Endothelial cell (in vitro differentiated cells): Measurements from ENCODE around the gene ARID3A. TPM values are rescaled to one million over a fixed set of nuclear protein-coding genes. Genes with fewer than 3 reads are reported as not detected.

Experiments used
- DNase-seq: peaks from one replicate; pipeline ENCODE4 v3.0.0; 2021; ENCODE audit warnings: low spot score
- H3K27ac Mint-ChIP-seq: one replicate; pipeline ENCODE4 v1.8.0; 2021; ENCODE audit warnings: mixed read lengths, inconsistent platforms; ENCODE audit not compliant: unreplicated experiment
- H3K27me3 Mint-ChIP-seq: one replicate; pipeline ENCODE4 v1.8.0; 2021; ENCODE audit warnings: mild to moderate bottlenecking, moderate library complexity, mixed read lengths, inconsistent platforms; ENCODE audit not compliant: unreplicated experiment
- H3K36me3 Mint-ChIP-seq: one replicate; pipeline ENCODE4 v1.8.0; 2021; ENCODE audit warnings: mild to moderate bottlenecking, low read depth, mixed read lengths, inconsistent platforms; ENCODE audit not compliant: unreplicated experiment
- H3K4me1 Mint-ChIP-seq: one replicate; pipeline ENCODE4 v1.8.0; 2021; ENCODE audit warnings: mild to moderate bottlenecking, mixed read lengths, inconsistent platforms; ENCODE audit not compliant: unreplicated experiment
- H3K4me3 Mint-ChIP-seq: one replicate; pipeline ENCODE4 v1.8.0; 2021; ENCODE audit warnings: mild to moderate bottlenecking, mixed read lengths, inconsistent platforms; ENCODE audit not compliant: unreplicated experiment
- H3K9me3 Mint-ChIP-seq: one replicate; pipeline ENCODE4 v1.8.0; 2021; ENCODE audit warnings: mixed read lengths, inconsistent platforms; ENCODE audit not compliant: unreplicated experiment
- total RNA-seq: library from RNA; stranded (reverse); fragmentation: NEBNext Ultra II Directional; extraction: Animal tissue kit (Norgen Biotek cat#: 25700); gene quantifications from one replicate; pipeline ENCODE4 v1.2.1, GENCODE V29; 2021; ENCODE audit not compliant: unreplicated experiment
- TF ChIP-seq, protein P1 (sequence below): fragments of 200-600 bp; sonication (generic); IDR thresholded peaks from one replicate; pipeline ENCODE4 v1.5.0; 2021; ENCODE audit warnings: antibody characterized with exemption; ENCODE audit not compliant: unreplicated experiment

Gene ARID3A
- total RNA-seq, 1 donor from 2014 or later: 108 TPM

DNA sequence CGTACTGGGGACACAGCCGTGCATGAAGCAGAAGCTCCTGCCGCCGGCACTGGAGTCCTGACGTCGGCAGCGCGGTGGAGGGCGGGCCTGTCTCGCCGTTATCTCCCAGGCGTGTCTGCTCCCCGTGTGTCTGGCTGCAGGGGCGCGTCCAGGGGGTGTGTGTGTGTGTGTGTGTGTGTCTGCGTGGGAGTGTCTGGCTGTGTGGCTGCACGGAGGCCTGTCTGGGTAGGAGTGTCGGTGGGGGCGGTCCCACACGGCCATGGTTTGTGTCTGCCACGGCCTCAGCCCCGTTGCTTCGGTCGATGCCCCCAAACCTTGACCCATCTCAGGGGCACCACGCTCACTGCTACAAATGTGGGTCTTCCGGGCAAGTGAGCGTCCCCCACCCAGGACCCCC, 18.3 kb downstream of the ARID3A start:
- DNase-seq: no peak
- H3K4me3 Mint-ChIP-seq: no peak overlapping the region
- no peak overlapping the region for H3K27ac Mint-ChIP-seq
- no peaks in the 10 kb centered on the region for H3K9me3 Mint-ChIP-seq
- H3K27me3 Mint-ChIP-seq: peaks cover 8% of the 10 kb centered on the region
- peaks cover 22% of the 10 kb centered on the region for H3K36me3 Mint-ChIP-seq
- H3K4me1 Mint-ChIP-seq: peaks cover 5% of the 10 kb centered on the region
- TF ChIP-seq, protein P1, sequence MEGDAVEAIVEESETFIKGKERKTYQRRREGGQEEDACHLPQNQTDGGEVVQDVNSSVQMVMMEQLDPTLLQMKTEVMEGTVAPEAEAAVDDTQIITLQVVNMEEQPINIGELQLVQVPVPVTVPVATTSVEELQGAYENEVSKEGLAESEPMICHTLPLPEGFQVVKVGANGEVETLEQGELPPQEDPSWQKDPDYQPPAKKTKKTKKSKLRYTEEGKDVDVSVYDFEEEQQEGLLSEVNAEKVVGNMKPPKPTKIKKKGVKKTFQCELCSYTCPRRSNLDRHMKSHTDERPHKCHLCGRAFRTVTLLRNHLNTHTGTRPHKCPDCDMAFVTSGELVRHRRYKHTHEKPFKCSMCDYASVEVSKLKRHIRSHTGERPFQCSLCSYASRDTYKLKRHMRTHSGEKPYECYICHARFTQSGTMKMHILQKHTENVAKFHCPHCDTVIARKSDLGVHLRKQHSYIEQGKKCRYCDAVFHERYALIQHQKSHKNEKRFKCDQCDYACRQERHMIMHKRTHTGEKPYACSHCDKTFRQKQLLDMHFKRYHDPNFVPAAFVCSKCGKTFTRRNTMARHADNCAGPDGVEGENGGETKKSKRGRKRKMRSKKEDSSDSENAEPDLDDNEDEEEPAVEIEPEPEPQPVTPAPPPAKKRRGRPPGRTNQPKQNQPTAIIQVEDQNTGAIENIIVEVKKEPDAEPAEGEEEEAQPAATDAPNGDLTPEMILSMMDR: no peak

GRCh38 chr19:944663-945241, 18.9 kb downstream of the ARID3A start:
- no peak for DNase-seq
- TF ChIP-seq, protein P1: no peak
- H3K27me3 Mint-ChIP-seq: peaks cover 8% of the 10 kb centered on the region
- no peak overlapping the region for H3K27ac Mint-ChIP-seq
- H3K4me1 Mint-ChIP-seq: peaks cover 5% of the 10 kb centered on the region
- H3K9me3 Mint-ChIP-seq: no peaks in the 10 kb centered on the region
- no peak overlapping the region for H3K4me3 Mint-ChIP-seq
- H3K36me3 Mint-ChIP-seq: peaks cover 22% of the 10 kb centered on the region

- Mint-ChIP-seq H3K9me3 (no peaks in the 10 kb centered on the region), H3K4me3 (no peak overlapping the region), H3K27me3 (peaks cover 6% of the 10 kb centered on the region), H3K27ac (no peak overlapping the region), H3K36me3 (peaks cover 16% of the 10 kb centered on the region), H3K4me1 (no peaks in the 10 kb centered on the region)
- no peak for DNase-seq
- TF ChIP-seq, protein P1: no peak
These were observed 19.8 kb downstream of the ARID3A start for GRCh38 chr19:945401-946252.

DNA sequence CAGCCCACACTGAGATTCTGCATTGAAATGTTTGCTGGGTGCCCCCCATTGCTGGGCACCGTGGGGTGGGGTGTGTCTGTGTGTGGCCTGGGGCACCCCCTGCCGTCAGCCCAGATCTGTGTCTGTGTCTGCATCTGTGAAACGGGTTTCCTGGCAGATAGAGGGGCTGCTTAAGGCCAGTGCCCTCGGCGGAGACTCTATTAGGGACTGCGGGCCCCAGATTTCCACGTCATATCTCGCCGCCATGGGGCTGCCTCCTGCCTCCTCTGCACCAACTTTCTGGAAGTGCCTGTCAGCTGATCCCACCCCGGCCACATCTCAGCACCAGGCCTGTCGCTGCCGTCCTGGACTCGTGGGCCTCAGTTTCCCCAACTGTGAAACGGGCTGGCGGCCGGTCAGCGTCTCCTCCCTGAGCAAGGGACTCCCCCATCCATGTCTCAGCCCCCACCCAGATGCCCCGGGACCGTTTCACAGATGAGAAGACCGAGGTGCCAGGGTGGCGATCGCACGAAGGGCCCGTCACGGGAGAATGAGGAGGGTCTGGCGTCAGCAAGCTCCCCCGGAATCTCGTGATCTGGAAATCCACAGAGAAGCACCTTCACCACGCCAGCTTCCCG, 21.4 kb downstream of the ARID3A start:
- H3K4me1 Mint-ChIP-seq: no peaks in the 10 kb centered on the region
- TF ChIP-seq, protein P1: no peak
- H3K4me3 Mint-ChIP-seq: no peak overlapping the region
- peaks cover 4% of the 10 kb centered on the region for H3K27me3 Mint-ChIP-seq
- H3K9me3 Mint-ChIP-seq: no peaks in the 10 kb centered on the region
- peaks cover 10% of the 10 kb centered on the region for H3K36me3 Mint-ChIP-seq
- no peak for DNase-seq
- no peak overlapping the region for H3K27ac Mint-ChIP-seq
